HEK293 (cell line): Measurements from ENCODE around the gene RINL.
A peak's percentile ranks its signal among the peaks of the same experiment; 100 is the strongest.

Source experiments
- CTCF ChIA-PET: fragments of 350-600 bp; formaldehyde crosslinking; extraction: SDS; loops from one replicate; lab custom pipeline; 2021; ENCODE audit warnings: antibody characterized with exemption; lab: Yijun Ruan, JAX
- POLR2A ChIA-PET: fragments of 300-600 bp; formaldehyde crosslinking; extraction: SDS; loops from one replicate; lab custom pipeline; 2020; ENCODE audit warnings: antibody characterized with exemption, inconsistent platforms; lab: Yijun Ruan, JAX
- H3K27ac ChIP-seq: fragments of 200-500 bp; sonication (Bioruptor generic); 2 replicates; pipeline ENCODE4 v1.5.1; 2014; ENCODE audit warnings: low read depth, low read length, control low read depth, inconsistent platforms; ENCODE audit errors: extremely low read depth
- H3K36me3 ChIP-seq, 2 experiments: fragments of 200-500 bp in 1 of 2; sonication (Bioruptor generic) in 1 of 2; 1 replicate in 1 of 2; 2 replicates in 1 of 2; pipeline ENCODE4 v1.5.1; 2014 to 2017; ENCODE audit warnings: inconsistent platforms in 2 of 2, low read length in 2 of 2; ENCODE audit not compliant: control insufficient read depth in 2 of 2, insufficient read depth in 1 of 2
- H3K4me1 ChIP-seq: fragments of 200-500 bp; sonication (Bioruptor generic); 2 replicates; pipeline ENCODE4 v1.5.1; 2014; ENCODE audit warnings: mild to moderate bottlenecking, low read length, inconsistent platforms; ENCODE audit not compliant: control insufficient read depth, insufficient read depth
- H3K4me3 ChIP-seq: 2 replicates; pipeline ENCODE4 v1.5.1; 2011; ENCODE audit warnings: low read depth, mild to moderate bottlenecking, control low read depth, low read length, moderate library complexity
- H3K9me3 ChIP-seq: fragments of 200-500 bp; sonication (Bioruptor generic); 2 replicates; pipeline ENCODE4 v1.5.1; 2014; ENCODE audit warnings: low read depth, low read length, inconsistent platforms; ENCODE audit not compliant: control insufficient read depth, insufficient read depth
- BCL11A ChIP-seq: fragments of 450-650 bp; formaldehyde crosslinking; IDR thresholded peaks from 2 replicates; pipeline ENCODE4 v1.5.1; 2016; ENCODE audit warnings: low read depth, missing biosample characterization, missing genetic modification characterization
- BCL11B ChIP-seq: fragments of 450-650 bp; formaldehyde crosslinking; IDR thresholded peaks from 2 replicates; pipeline ENCODE4 v1.5.1; 2016; ENCODE audit warnings: low read depth, missing biosample characterization, missing genetic modification characterization
- MEIS1 ChIP-seq: sonication (generic); formaldehyde crosslinking; IDR thresholded peaks from 2 replicates; pipeline ENCODE4 v1.8.1; 2022; ENCODE audit warnings: missing genetic modification reagents, mild to moderate bottlenecking, borderline replicate concordance
- PRDM4 ChIP-seq: fragments of 450-650 bp; formaldehyde crosslinking; IDR thresholded peaks from 2 replicates; pipeline ENCODE4 v1.5.1; 2017; ENCODE audit warnings: missing biosample characterization, missing genetic modification characterization
- REPIN1 ChIP-seq: fragments of 450-650 bp; formaldehyde crosslinking; IDR thresholded peaks from 2 replicates; pipeline ENCODE4 v1.5.1; 2017; ENCODE audit warnings: missing biosample characterization, missing genetic modification characterization, low read depth
- SCRT2 ChIP-seq: fragments of 450-650 bp; formaldehyde crosslinking; IDR thresholded peaks from 2 replicates; pipeline ENCODE4 v1.5.1; 2016; ENCODE audit warnings: missing biosample characterization, missing genetic modification characterization
- SP3 ChIP-seq: fragments of 450-650 bp; formaldehyde crosslinking; IDR thresholded peaks from 2 replicates; pipeline ENCODE4 v1.5.1; 2016; ENCODE audit warnings: missing biosample characterization, missing genetic modification characterization
- ZBTB20 ChIP-seq: fragments of 450-650 bp; formaldehyde crosslinking; IDR thresholded peaks from 2 replicates; pipeline ENCODE4 v1.5.1; 2016; ENCODE audit warnings: missing biosample characterization, missing genetic modification characterization
- ZFP69B ChIP-seq: fragments of 450-650 bp; formaldehyde crosslinking; IDR thresholded peaks from 2 replicates; pipeline ENCODE4 v1.5.1; 2016; ENCODE audit warnings: missing biosample characterization, missing genetic modification characterization
- ZNF10 ChIP-seq: fragments of 450-650 bp; formaldehyde crosslinking; IDR thresholded peaks from 2 replicates; pipeline ENCODE4 v1.5.1; 2017; ENCODE audit warnings: missing biosample characterization, missing genetic modification characterization
- ZNF174 ChIP-seq: fragments of 450-650 bp; formaldehyde crosslinking; IDR thresholded peaks from 2 replicates; pipeline ENCODE4 v1.5.0; 2017; ENCODE audit warnings: missing biosample characterization, mild to moderate bottlenecking, missing genetic modification characterization
- ZNF175 ChIP-seq: fragments of 450-650 bp; formaldehyde crosslinking; IDR thresholded peaks from 2 replicates; pipeline ENCODE4 v1.5.1; 2016; ENCODE audit warnings: missing biosample characterization, missing genetic modification characterization
- ZNF248 ChIP-seq: fragments of 450-650 bp; formaldehyde crosslinking; IDR thresholded peaks from 2 replicates; pipeline ENCODE4 v1.5.1; 2017; ENCODE audit warnings: missing biosample characterization, missing genetic modification characterization
- ZNF341 ChIP-seq: fragments of 450-650 bp; formaldehyde crosslinking; IDR thresholded peaks from 2 replicates; pipeline ENCODE4; 2016; ENCODE audit warnings: low read depth, missing biosample characterization, missing genetic modification characterization
- ZNF354C ChIP-seq: fragments of 450-650 bp; formaldehyde crosslinking; IDR thresholded peaks from 2 replicates; pipeline ENCODE4 v1.5.1; 2016; ENCODE audit warnings: missing biosample characterization, missing genetic modification characterization, low read depth, borderline replicate concordance
- ZNF416 ChIP-seq: fragments of 450-650 bp; formaldehyde crosslinking; IDR thresholded peaks from 2 replicates; pipeline ENCODE4 v1.5.1; 2016; ENCODE audit warnings: missing biosample characterization, missing genetic modification characterization
- ZNF433 ChIP-seq: fragments of 450-650 bp; formaldehyde crosslinking; IDR thresholded peaks from 2 replicates; pipeline ENCODE4 v1.5.1; 2016; ENCODE audit warnings: missing biosample characterization, missing genetic modification characterization, low read depth
- ZNF48 ChIP-seq: fragments of 450-650 bp; formaldehyde crosslinking; IDR thresholded peaks from 2 replicates; pipeline ENCODE4 v1.5.1; 2016; ENCODE audit warnings: missing biosample characterization, missing genetic modification characterization
- ZNF501 ChIP-seq: fragments of 450-650 bp; formaldehyde crosslinking; IDR thresholded peaks from 2 replicates; pipeline ENCODE4 v1.5.1; 2016; ENCODE audit warnings: missing biosample characterization, missing genetic modification characterization
- ZNF549 ChIP-seq: fragments of 450-650 bp; IDR thresholded peaks from 2 replicates; pipeline ENCODE4 v1.5.1; 2018; ENCODE audit warnings: missing biosample characterization, missing genetic modification characterization, mild to moderate bottlenecking, inconsistent platforms, moderate library complexity
- ZNF571 ChIP-seq: fragments of 450-650 bp; formaldehyde crosslinking; IDR thresholded peaks from 2 replicates; pipeline ENCODE4 v1.5.0; 2017; ENCODE audit warnings: missing biosample characterization, missing genetic modification characterization
- ZNF670 ChIP-seq: fragments of 450-650 bp; formaldehyde crosslinking; IDR thresholded peaks from 2 replicates; pipeline ENCODE4 v1.5.1; 2016; ENCODE audit warnings: missing biosample characterization, missing genetic modification characterization, low read depth
- ZNF843 ChIP-seq: fragments of 450-650 bp; formaldehyde crosslinking; IDR thresholded peaks from 2 replicates; pipeline ENCODE4 v1.5.1; 2016; ENCODE audit warnings: missing biosample characterization, missing genetic modification characterization
- TF ChIP-seq, protein P1 (sequence below): fragments of 450-650 bp; formaldehyde crosslinking; IDR thresholded peaks from 2 replicates; pipeline ENCODE4 v1.5.1; 2016; ENCODE audit warnings: missing biosample characterization, missing genetic modification characterization
- TF ChIP-seq, protein P2 (sequence below): fragments of 450-650 bp; formaldehyde crosslinking; IDR thresholded peaks from 2 replicates; pipeline ENCODE4 v1.5.1; 2016; ENCODE audit warnings: missing biosample characterization, missing genetic modification characterization
- TF ChIP-seq, protein P3 (sequence below): fragments of 450-650 bp; formaldehyde crosslinking; IDR thresholded peaks from 2 replicates; pipeline ENCODE4 v1.5.1; 2016; ENCODE audit warnings: missing biosample characterization, missing genetic modification characterization

RINL gene

DNA sequence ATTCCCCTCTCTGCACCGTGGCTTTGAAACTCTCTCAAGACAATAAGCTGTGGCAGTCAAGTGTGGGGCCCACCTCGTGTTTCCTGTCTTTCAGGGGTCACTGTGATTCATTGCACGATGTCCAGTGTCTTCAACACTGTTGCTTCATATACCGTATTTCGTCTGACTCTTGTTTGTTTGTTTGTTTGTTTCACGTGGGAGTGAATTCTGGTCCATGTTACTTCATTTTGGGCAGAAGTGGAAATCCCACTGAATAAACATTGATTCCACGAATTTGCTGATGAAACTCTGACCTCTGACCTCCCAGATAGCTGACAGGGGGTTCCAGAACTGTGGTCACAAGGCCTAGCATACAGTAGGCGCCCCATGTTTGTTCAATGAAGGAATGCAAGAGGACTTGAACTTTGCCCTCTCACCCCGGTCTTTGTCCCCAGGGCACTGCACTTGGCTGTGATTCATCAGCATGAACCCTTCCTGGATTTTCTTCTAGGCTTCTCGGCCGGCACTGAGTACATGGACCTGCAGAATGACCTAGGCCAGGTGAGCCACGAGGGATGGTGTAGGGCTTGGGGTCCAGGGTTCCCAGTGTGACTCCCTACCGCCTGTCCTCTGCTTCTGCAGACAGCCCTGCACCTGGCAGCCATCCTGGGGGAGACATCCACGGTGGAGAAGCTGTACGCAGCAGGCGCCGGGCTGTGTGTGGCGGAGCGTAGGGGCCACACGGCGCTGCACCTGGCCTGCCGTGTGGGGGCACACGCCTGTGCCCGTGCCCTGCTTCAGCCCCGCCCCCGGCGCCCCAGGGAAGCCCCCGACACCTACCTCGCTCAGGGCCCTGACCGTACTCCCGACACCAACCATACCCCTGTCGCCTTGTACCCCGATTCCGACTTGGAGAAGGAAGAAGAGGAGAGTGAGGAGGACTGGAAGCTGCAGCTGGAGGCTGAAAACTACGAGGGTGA lies 26.8 kb upstream of the RINL start:
- Histone ChIP-seq H3K36me3 (peaks cover 43 to 46% of the 10 kb centered on the region in 2 experiments), H3K9me3 (peaks cover 3% of the 10 kb centered on the region; the same call in 1 of the 2 replicates), H3K27ac (peak overlapping the region; percentile 44), H3K4me3 (no peak overlapping the region), H3K4me1 (peaks cover 11% of the 10 kb centered on the region)
- CTCF ChIA-PET: interaction anchor here (0.7 to 2.4 kb wide), 2 partner anchors 25 to 149 kb away, joined by 3 to 10 read pairs; partner anchors contain the start of genes MRPS12 and SARS2
- POLR2A ChIA-PET: interaction anchor here (0.5 to 1.2 kb wide), 3 partner anchors 56 to 243 kb away, joined by 3 to 7 read pairs (median 4); no protein-coding TSS in a partner anchor
- TF ChIP-seq ZFP69B (tag by site-specific recombination) (peak; percentile 83; the same call in 1 of the 2 replicates), MEIS1 (CRISPR knock-in tag) (no peak), ZNF571 (no peak), ZNF549 (no peak), ZNF48 (no peak), SCRT2 (tag by site-specific recombination) (no peak), BCL11B (tag by site-specific recombination) (0 out of 2 replicates have a peak, but pooled peaks have one; percentile 28), ZNF433 (tag by site-specific recombination) (no peak), ZNF843 (tag by site-specific recombination) (no peak), ZNF341 (tag by site-specific recombination) (no peak), PRDM4 (no peak), BCL11A (0 out of 2 replicates have a peak, but pooled peaks have one; percentile 21), ZNF670 (tag by site-specific recombination) (no peak), ZNF416 (no peak), REPIN1 (no peak), ZNF354C (tag by site-specific recombination) (no peak), ZNF248 (tag by site-specific recombination) (no peak), ZNF174 (tag by site-specific recombination) (no peak), ZBTB20 (no peak), ZNF10 (tag by site-specific recombination) (peak; percentile 39; the same call in 1 of the 2 replicates), ZNF175 (tag by site-specific recombination) (no peak), ZNF501 (tag by site-specific recombination) (no peak), SP3 (tag by site-specific recombination) (no peak)
- TF ChIP-seq, protein P1, sequence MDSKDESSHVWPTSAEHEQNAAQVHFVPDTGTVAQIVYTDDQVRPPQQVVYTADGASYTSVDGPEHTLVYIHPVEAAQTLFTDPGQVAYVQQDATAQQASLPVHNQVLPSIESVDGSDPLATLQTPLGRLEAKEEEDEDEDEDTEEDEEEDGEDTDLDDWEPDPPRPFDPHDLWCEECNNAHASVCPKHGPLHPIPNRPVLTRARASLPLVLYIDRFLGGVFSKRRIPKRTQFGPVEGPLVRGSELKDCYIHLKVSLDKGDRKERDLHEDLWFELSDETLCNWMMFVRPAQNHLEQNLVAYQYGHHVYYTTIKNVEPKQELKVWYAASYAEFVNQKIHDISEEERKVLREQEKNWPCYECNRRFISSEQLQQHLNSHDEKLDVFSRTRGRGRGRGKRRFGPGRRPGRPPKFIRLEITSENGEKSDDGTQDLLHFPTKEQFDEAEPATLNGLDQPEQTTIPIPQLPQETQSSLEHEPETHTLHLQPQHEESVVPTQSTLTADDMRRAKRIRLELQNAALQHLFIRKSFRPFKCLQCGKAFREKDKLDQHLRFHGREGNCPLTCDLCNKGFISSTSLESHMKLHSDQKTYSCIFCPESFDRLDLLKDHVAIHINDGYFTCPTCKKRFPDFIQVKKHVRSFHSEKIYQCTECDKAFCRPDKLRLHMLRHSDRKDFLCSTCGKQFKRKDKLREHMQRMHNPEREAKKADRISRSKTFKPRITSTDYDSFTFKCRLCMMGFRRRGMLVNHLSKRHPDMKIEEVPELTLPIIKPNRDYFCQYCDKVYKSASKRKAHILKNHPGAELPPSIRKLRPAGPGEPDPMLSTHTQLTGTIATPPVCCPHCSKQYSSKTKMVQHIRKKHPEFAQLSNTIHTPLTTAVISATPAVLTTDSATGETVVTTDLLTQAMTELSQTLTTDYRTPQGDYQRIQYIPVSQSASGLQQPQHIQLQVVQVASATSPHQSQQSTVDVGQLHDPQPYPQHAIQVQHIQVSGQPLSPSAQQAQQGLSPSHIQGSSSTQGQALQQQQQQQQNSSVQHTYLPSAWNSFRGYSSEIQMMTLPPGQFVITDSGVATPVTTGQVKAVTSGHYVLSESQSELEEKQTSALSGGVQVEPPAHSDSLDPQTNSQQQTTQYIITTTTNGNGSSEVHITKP (tag by site-specific recombination): no peak
- TF ChIP-seq, protein P2, sequence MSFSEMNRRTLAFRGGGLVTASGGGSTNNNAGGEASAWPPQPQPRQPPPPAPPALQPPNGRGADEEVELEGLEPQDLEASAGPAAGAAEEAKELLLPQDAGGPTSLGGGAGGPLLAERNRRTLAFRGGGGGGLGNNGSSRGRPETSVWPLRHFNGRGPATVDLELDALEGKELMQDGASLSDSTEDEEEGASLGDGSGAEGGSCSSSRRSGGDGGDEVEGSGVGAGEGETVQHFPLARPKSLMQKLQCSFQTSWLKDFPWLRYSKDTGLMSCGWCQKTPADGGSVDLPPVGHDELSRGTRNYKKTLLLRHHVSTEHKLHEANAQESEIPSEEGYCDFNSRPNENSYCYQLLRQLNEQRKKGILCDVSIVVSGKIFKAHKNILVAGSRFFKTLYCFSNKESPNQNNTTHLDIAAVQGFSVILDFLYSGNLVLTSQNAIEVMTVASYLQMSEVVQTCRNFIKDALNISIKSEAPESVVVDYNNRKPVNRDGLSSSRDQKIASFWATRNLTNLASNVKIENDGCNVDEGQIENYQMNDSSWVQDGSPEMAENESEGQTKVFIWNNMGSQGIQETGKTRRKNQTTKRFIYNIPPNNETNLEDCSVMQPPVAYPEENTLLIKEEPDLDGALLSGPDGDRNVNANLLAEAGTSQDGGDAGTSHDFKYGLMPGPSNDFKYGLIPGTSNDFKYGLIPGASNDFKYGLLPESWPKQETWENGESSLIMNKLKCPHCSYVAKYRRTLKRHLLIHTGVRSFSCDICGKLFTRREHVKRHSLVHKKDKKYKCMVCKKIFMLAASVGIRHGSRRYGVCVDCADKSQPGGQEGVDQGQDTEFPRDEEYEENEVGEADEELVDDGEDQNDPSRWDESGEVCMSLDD (tag by site-specific recombination): no peak
- TF ChIP-seq, protein P3, sequence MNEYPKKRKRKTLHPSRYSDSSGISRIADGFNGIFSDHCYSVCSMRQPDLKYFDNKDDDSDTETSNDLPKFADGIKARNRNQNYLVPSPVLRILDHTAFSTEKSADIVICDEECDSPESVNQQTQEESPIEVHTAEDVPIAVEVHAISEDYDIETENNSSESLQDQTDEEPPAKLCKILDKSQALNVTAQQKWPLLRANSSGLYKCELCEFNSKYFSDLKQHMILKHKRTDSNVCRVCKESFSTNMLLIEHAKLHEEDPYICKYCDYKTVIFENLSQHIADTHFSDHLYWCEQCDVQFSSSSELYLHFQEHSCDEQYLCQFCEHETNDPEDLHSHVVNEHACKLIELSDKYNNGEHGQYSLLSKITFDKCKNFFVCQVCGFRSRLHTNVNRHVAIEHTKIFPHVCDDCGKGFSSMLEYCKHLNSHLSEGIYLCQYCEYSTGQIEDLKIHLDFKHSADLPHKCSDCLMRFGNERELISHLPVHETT: no peak
